H1 (cell line): ENCODE data around the gene TACR2. TPM values are rescaled to one million over a fixed set of nuclear protein-coding genes. Genes with fewer than 3 reads are reported as not detected.

Experiments used
- CTCF ChIA-PET: fragments of 300-600 bp; sonication (Branson Sonifier 250); formaldehyde crosslinking; loops from one replicate; lab custom pipeline; 2021; ENCODE audit not compliant: partially characterized antibody; lab: Charles Lee
- POLR2A ChIA-PET: fragments of 300-600 bp; sonication (Branson Sonifier 250); formaldehyde crosslinking; loops from one replicate; lab custom pipeline; 2021; ENCODE audit warnings: inconsistent platforms; ENCODE audit not compliant: partially characterized antibody; lab: Charles Lee
- DNase-seq, 2 experiments: peaks; one replicate each; pipeline versions ENCODE4 v3.0.0 to v3.0.0-alpha.2; 2010 to 2022; ENCODE audit warnings: low spot score in 2 of 2, low read depth in 1 of 2, mixed read lengths in 1 of 2
- FAIRE-seq: peaks from 2 replicates; lab custom pipeline; 2011; peaks lifted over from hg19 to GRCh38; lab: Jason Lieb, UNC
- H2AFZ ChIP-seq: 2 replicates; pipeline ENCODE4 v1.8.1; 2012; ENCODE audit warnings: low read length, inconsistent platforms
- H2AK5ac ChIP-seq: 2 replicates; pipeline ENCODE4 v1.6.1; 2013; ENCODE audit warnings: low read depth, low read length
- H2BK120ac ChIP-seq: replicated peaks from 2 replicates; pipeline ENCODE3; 2013; ENCODE audit warnings: low read depth, low read length, inconsistent platforms
- H2BK12ac ChIP-seq: 2 replicates; pipeline ENCODE4 v1.6.1; 2013; ENCODE audit warnings: low read depth, low read length
- H2BK15ac ChIP-seq: 2 replicates; pipeline ENCODE4 v1.6.1; 2013; ENCODE audit warnings: low read length
- H2BK20ac ChIP-seq: 2 replicates; pipeline ENCODE4 v1.6.1; 2013; ENCODE audit warnings: low read length
- H2BK5ac ChIP-seq: 2 replicates; pipeline ENCODE4 v1.6.1; 2013; ENCODE audit warnings: low read depth, low read length
- H3K14ac ChIP-seq: 2 replicates; pipeline ENCODE4 v1.6.1; 2013; ENCODE audit warnings: inconsistent platforms; ENCODE audit not compliant: insufficient read length
- H3K18ac ChIP-seq: 2 replicates; pipeline ENCODE4 v1.6.1; 2013; ENCODE audit warnings: low read length; ENCODE audit errors: extremely low read depth
- H3K23ac ChIP-seq: 2 replicates; pipeline ENCODE4 v1.6.1; 2013; ENCODE audit warnings: inconsistent platforms; ENCODE audit not compliant: insufficient read length
- H3K23me2 ChIP-seq: 2 replicates; pipeline ENCODE4 v1.6.1; 2013; ENCODE audit warnings: low read depth, low read length
- H3K27ac ChIP-seq: 2 replicates; pipeline ENCODE4 v1.6.1; 2011; ENCODE audit warnings: low read depth, low read length, inconsistent platforms
- H3K27me3 ChIP-seq, 4 experiments: replicated peaks in 1 of 4; 1 replicate in 1 of 4; 2 replicates in 3 of 4; pipeline versions ENCODE4 v1.6.1 to v1.8.1; 2011 to 2013; ENCODE audit warnings: low read length in 3 of 4, mild to moderate bottlenecking in 3 of 4, inconsistent platforms in 2 of 4, mixed read lengths in 2 of 4, moderate library complexity in 1 of 4; ENCODE audit not compliant: control insufficient read depth in 3 of 4, insufficient read depth in 3 of 4; ENCODE audit errors: extremely low read depth in 1 of 4
- H3K36me3 ChIP-seq, 4 experiments: 2 replicates each; pipeline versions ENCODE4 v1.6.1 to v1.8.1; 2011 to 2013; ENCODE audit warnings: mild to moderate bottlenecking in 4 of 4, low read length in 3 of 4, moderate library complexity in 2 of 4, control low read depth in 1 of 4, inconsistent platforms in 1 of 4; ENCODE audit not compliant: insufficient read depth in 4 of 4, control insufficient read depth in 2 of 4
- H3K4ac ChIP-seq: replicated peaks from 2 replicates; pipeline ENCODE3; 2013; ENCODE audit warnings: low read length, low read depth, mixed read lengths, inconsistent platforms; ENCODE audit not compliant: insufficient read length
- H3K4me1 ChIP-seq, 4 experiments: replicated peaks in 1 of 4; 1 replicate in 1 of 4; 2 replicates in 3 of 4; pipeline versions ENCODE4 v1.6.1 to v1.8.1; 2011 to 2013; ENCODE audit warnings: low read length in 3 of 4, inconsistent platforms in 2 of 4, mixed read lengths in 1 of 4; ENCODE audit not compliant: insufficient read depth in 4 of 4, control insufficient read depth in 3 of 4
- H3K4me2 ChIP-seq, 2 experiments: 2 replicates each; pipeline versions ENCODE4 v1.6.1 to v1.8.1; 2011 to 2013; ENCODE audit warnings: low read depth in 2 of 2, low read length in 2 of 2, control low read depth in 1 of 2, inconsistent platforms in 1 of 2, mild to moderate bottlenecking in 1 of 2; ENCODE audit not compliant: insufficient read depth in 1 of 2
- H3K4me3 ChIP-seq, 4 experiments: fragments of 200-600, 300-600 bp in 1 of 4; sonication (generic), shearing (Covaris generic), sonication (Bioruptor Twin) in 1 of 4; 2 replicates each; pipeline versions ENCODE4 v1.5.1 to v1.8.1; 2011 to 2016; ENCODE audit warnings: low read length in 4 of 4, low read depth in 3 of 4, control low read depth in 2 of 4, inconsistent platforms in 2 of 4, mild to moderate bottlenecking in 2 of 4, mixed read lengths in 1 of 4, moderate library complexity in 1 of 4; ENCODE audit not compliant: insufficient read depth in 2 of 4; ENCODE audit errors: extremely low read depth in 1 of 4
- H3K56ac ChIP-seq: replicated peaks from 2 replicates; pipeline ENCODE3; 2013; ENCODE audit warnings: low read depth, mild to moderate bottlenecking, mixed read lengths, low read length, inconsistent platforms; ENCODE audit not compliant: insufficient read length
- H3K79me1 ChIP-seq: 2 replicates; pipeline ENCODE4 v1.6.1; 2013; ENCODE audit warnings: low read depth, low read length, control low read depth
- H3K79me2 ChIP-seq, 2 experiments: 2 replicates each; pipeline versions ENCODE4 v1.6.1 to v1.8.1; 2012 to 2013; ENCODE audit warnings: low read length in 2 of 2, mild to moderate bottlenecking in 2 of 2, inconsistent platforms in 1 of 2; ENCODE audit not compliant: insufficient read depth in 2 of 2, control insufficient read depth in 1 of 2
- H3K9ac ChIP-seq, 4 experiments: replicated peaks in 1 of 4; 1 replicate in 1 of 4; 2 replicates in 3 of 4; pipeline versions ENCODE4 v1.6.1 to v1.8.1; 2011 to 2013; ENCODE audit warnings: low read depth in 3 of 4, low read length in 3 of 4, control low read depth in 2 of 4, mild to moderate bottlenecking in 2 of 4, moderate library complexity in 2 of 4, inconsistent platforms in 1 of 4; ENCODE audit errors: extremely low read depth in 1 of 4
- H3K9me3 ChIP-seq, 2 experiments: 2 replicates each; pipeline versions ENCODE4 v1.6.1 to v1.8.1; 2012 to 2013; ENCODE audit warnings: mild to moderate bottlenecking in 2 of 2, moderate library complexity in 2 of 2, control low read depth in 1 of 2, inconsistent platforms in 1 of 2, low read depth in 1 of 2, low read length in 1 of 2, mixed read lengths in 1 of 2; ENCODE audit not compliant: insufficient read depth in 2 of 2
- H4K20me1 ChIP-seq, 2 experiments: replicated peaks in 1 of 2; 2 replicates each; pipeline versions ENCODE3 to v1.8.1; 2011 to 2013; ENCODE audit warnings: inconsistent platforms in 2 of 2, low read length in 2 of 2, mild to moderate bottlenecking in 1 of 2; ENCODE audit not compliant: insufficient read depth in 2 of 2, control insufficient read depth in 1 of 2
- H4K5ac ChIP-seq: 2 replicates; pipeline ENCODE4 v1.6.1; 2013; ENCODE audit warnings: low read length, low read depth, mixed read lengths, inconsistent platforms; ENCODE audit not compliant: insufficient read length
- H4K8ac ChIP-seq: 2 replicates; pipeline ENCODE4 v1.8.0; 2013; ENCODE audit warnings: mild to moderate bottlenecking, moderate library complexity, low read length, inconsistent platforms; ENCODE audit not compliant: insufficient read depth; ENCODE audit errors: extremely low read depth
- H4K91ac ChIP-seq: replicated peaks from 2 replicates; pipeline ENCODE3; 2013; ENCODE audit warnings: low read length, mixed read lengths, inconsistent platforms; ENCODE audit not compliant: insufficient read length
- ATF3 ChIP-seq: IDR thresholded peaks from 2 replicates; pipeline ENCODE4 v1.6.1; 2011; ENCODE audit warnings: low read depth, mild to moderate bottlenecking, low read length; ENCODE audit not compliant: insufficient read depth
- BACH1 ChIP-seq: IDR thresholded peaks from 2 replicates; pipeline ENCODE4 v1.6.1; 2012; ENCODE audit warnings: low read length, improper control_type of control experiment
- EP300 ChIP-seq, 2 experiments: IDR thresholded peaks; 1 replicate in 1 of 2; 2 replicates in 1 of 2; pipeline ENCODE4 v1.6.1; 2011 to 2012; ENCODE audit warnings: low read depth in 2 of 2, low read length in 2 of 2, mild to moderate bottlenecking in 2 of 2, borderline replicate concordance in 1 of 2, inconsistent platforms in 1 of 2, moderate library complexity in 1 of 2
- KDM1A ChIP-seq: fragments of 200-600, 300-600 bp; sonication (generic); IDR thresholded peaks from 2 replicates; pipeline ENCODE4 v1.7.1; 2016; ENCODE audit warnings: mild to moderate bottlenecking, low read length, borderline replicate concordance
- MAX ChIP-seq: IDR thresholded peaks from 2 replicates; pipeline ENCODE4 v1.6.1; 2012; ENCODE audit warnings: inconsistent platforms
- TEAD4 ChIP-seq: IDR thresholded peaks from 2 replicates; pipeline ENCODE4 v1.6.1; 2012; ENCODE audit warnings: low read depth, low read length, inconsistent platforms, mixed read lengths
- ZNF274 ChIP-seq: IDR thresholded peaks from 2 replicates; pipeline ENCODE4 v1.7.0; 2012; ENCODE audit warnings: low read length, borderline replicate concordance; ENCODE audit errors: extremely low read depth
- WGBS, 2 experiments: shearing (Covaris generic) in 1 of 2; methylation state at CpG; one replicate each; pipeline versions ENCODE4 v1.1.6 to v1.1.7; 2013 to 2015; ENCODE audit warnings: low lambda C conversion rate in 2 of 2, mixed read lengths in 2 of 2, inconsistent platforms in 1 of 2, low coverage in 1 of 2, missing lambda C conversion rate in 1 of 2; ENCODE audit not compliant: insufficient replicate concordance in 2 of 2, insufficient coverage in 1 of 2, insufficient read length in 1 of 2; ENCODE audit errors: extremely low coverage in 1 of 2, missing lambda C conversion rate in 1 of 2; 5-methylcytosine and 5-hydroxymethylcytosine counted together
- polyA plus RNA-seq, 7 experiments: library from polyadenylated mRNA; depleted of rRNA in 3 of 7; stranded (reverse) in 5 of 7; unstranded in 2 of 7; fragments of >200 nt in 5 of 7; fragments of 200-250 nt in 2 of 7; gene quantifications; 1 replicate in 5 of 7; 2 replicates in 1 of 7; 4 replicates in 1 of 7; pipeline versions ENCODE4 v1.2.1 to v1.2.3, GENCODE V29; 2011 to 2013; ENCODE audit warnings: missing spikeins in 2 of 7, mixed read lengths in 2 of 7
- total RNA-seq: library from RNA; stranded (reverse); fragmentation: NEBNext Ultra II Directional; extraction: Animal tissue kit (Norgen Biotek cat#: 25700); gene quantifications from 2 replicates; pipeline ENCODE4 v1.2.1, GENCODE V29; 2021

The TACR2 gene
- total and polyA plus RNA-seq, 2 of the 8 experiments (the other 6 are each of a cell fraction or from before 2014, with no cell fraction given) = 0.06 TPM; not detected in 1

DNA sequence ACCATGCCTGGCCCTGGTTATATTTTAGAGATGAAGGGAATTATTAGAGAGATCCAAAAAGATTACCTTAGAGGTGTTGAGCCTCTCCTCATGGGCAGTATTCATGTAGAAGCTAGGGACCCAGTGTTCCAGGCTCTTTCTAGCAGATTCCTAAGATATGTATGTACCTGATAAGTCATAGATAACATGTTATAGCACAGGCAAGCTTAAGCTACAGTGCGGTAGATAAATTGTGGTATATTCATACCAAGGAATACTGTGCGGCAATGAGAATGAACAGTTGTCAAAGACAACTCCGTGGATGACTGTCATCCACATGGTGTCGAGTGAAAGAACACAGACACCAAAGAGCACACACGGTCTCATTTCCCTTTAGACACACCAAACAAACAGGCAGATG is 53.1 kb downstream of the TACR2 start:
- WGBS, 2 experiments = 91% methylated on average over 5 of the region's 5 CpGs; no CpG with 5 or more reads in 1 of the 2 experiments
- FAIRE-seq = no peak
- H3K9ac ChIP-seq = no peak overlapping the region

More for the DNA sequence above, 53.1 kb downstream of the TACR2 start:
- Histone ChIP-seq H3K4ac (no peak overlapping the region), H3K4me1 (peaks cover 2 to 12% (median 6%) of the 10 kb centered on the region in 4 experiments; a peak in 4 of 7 replicates), H2AK5ac (no peak overlapping the region), H4K8ac (no peak overlapping the region), H3K79me1 (peaks cover 6% of the 10 kb centered on the region; the same call in 1 of the 2 replicates), H3K9me3 (no peaks in the 10 kb centered on the region), H2BK120ac (no peak overlapping the region), H4K20me1 (peaks cover 5 to 6% of the 10 kb centered on the region in 2 experiments), H3K18ac (no peak overlapping the region), H4K5ac (no peak overlapping the region), H3K36me3 (peaks cover 4 to 39% (median 25%) of the 10 kb centered on the region in 4 experiments; a peak in 6 of 8 replicates), H2BK5ac (no peak overlapping the region), H3K14ac (no peak overlapping the region), H4K91ac (no peak overlapping the region), H2BK15ac (no peak overlapping the region), H3K27me3 (no peaks in the 10 kb centered on the region), H2BK12ac (no peak overlapping the region), H2BK20ac (no peak overlapping the region), H2AFZ (no peak overlapping the region), H3K4me3 (no peak overlapping the region), H3K56ac (no peak overlapping the region), H3K23ac (no peak overlapping the region), H3K79me2 (peaks cover 0 to 28% of the 10 kb centered on the region in 2 experiments; a peak in 2 of 4 replicates), H3K4me2 (no peak overlapping the region), H3K27ac (no peak overlapping the region), H3K23me2 (no peaks in the 10 kb centered on the region)
- TF ChIP-seq TEAD4 (no peak), BACH1 (no peak), ZNF274 (no peak), MAX (no peak), EP300 (IDR thresholded peaks at IDR 0.05; ENCODE audit: borderline replicate concordance in 1 of 2, low read depth in 2 of 2, low read length in 2 of 2) (no peak), ATF3 (no peak), KDM1A (no peak)
- no peak for DNase-seq
- ChIA-PET CTCF (interaction anchor here (0.8 to 3.5 kb wide), 20 partner anchors 9 to 188 kb away, joined by 3 to 18 read pairs (median 5); no protein-coding TSS in a partner anchor), POLR2A (interaction anchor here (1.0 to 1.2 kb wide), 3 partner anchors 9 to 184 kb away, joined by 3 to 4 read pairs (median 4); partner anchors contain the start of gene SUPV3L1)
